HG02884 (cell line): Measurements from ENCODE around the gene FHL1.
A peak's percentile ranks its signal among the peaks of the same experiment; 100 is the strongest.
"Not testable (repeated sequence)": the region's sequence is repeated elsewhere in the genome, so short reads cannot be mapped to it uniquely, and the experiment has no call there.

Source experiments
- ATAC-seq: cut with Tn5 transposase; IDR thresholded peaks from one replicate; pipeline ENCODE4 v1.9.1; 2021; ENCODE audit warnings: mild to moderate bottlenecking, moderate library complexity; ENCODE audit not compliant: unreplicated experiment

Gene FHL1

GRCh38 chrX:136147315-136147901, at the start of gene FHL1:
FHL1 (plus strand) TSS chrX:136147533.
- peak; percentile 52 for ATAC-seq

- no peak for ATAC-seq
These were observed 49.2 kb upstream of the FHL1 start for GRCh38 chrX:136097871-136098805.

- no peak for ATAC-seq
These were observed 42.4 kb upstream of the FHL1 start for GRCh38 chrX:136104936-136105335.

- no peak for ATAC-seq
These were observed 40.3 kb upstream of the FHL1 start for GRCh38 chrX:136106920-136107528.

DNA sequence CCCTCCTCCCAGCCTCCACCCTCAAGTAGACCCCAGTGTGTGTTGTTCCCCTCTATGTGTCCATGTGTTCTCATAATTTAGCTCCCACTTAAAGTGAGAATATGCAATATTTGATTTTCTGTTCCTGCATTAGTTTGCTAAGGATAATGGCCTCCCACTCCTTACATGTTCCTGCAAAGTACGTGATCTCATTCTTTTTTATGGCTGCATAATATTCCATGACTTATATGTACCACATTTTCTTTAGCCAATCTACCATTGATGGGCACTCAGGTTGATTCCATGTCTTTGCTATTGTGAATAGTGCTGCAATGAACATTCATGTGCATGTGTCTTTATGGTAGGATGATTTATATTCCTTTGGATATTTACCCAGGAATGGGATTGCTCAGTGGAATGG, 38.4 kb upstream of the FHL1 start:
- ATAC-seq: not testable (repeated sequence)

DNA sequence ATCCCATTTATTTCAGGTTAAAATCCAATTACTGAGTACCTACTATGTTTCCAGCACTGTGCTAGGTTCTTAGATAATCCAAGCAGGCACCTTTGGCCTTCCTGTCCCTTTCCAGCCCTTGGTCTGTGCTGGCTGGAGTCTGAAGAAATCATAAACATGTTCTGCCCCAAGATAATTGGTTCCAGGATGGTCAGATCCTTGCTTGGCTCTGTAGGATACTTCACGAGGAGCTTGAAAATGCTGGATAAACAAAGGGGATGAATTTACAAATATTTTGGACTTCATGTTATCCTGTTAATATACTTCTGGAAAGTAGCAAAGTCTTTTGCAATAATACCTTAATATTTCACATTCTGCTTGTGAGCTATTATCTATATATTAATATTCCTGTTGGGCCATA, 35.0 kb upstream of the FHL1 start:
- ATAC-seq: no peak

GRCh38 chrX:136112778-136113177, 34.6 kb upstream of the FHL1 start:
- no peak for ATAC-seq

GRCh38 chrX:136115126-136115903, 32.0 kb upstream of the FHL1 start:
- ATAC-seq: no peak

DNA sequence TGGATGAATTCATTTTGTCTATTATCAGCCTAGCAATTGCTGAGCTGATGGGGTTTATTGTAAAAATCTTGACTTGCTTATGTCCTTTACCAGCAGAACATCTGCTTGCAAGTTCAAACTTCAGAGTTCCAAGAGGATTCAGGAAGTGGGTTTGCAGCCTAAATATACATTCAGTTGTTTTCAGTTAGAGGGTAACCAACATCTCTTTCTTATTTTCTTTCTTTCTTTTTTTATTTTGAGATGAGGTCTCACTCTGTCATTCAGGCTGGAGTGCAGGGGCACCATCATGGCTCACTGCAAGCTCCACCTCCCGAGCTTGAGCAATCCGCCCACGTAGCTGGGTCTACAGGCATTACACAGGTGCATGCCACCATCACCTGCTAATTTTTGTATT, 31.4 kb upstream of the FHL1 start:
- no peak for ATAC-seq

- no peak for ATAC-seq
These were observed 25.5 kb upstream of the FHL1 start for GRCh38 chrX:136121788-136122187.

DNA sequence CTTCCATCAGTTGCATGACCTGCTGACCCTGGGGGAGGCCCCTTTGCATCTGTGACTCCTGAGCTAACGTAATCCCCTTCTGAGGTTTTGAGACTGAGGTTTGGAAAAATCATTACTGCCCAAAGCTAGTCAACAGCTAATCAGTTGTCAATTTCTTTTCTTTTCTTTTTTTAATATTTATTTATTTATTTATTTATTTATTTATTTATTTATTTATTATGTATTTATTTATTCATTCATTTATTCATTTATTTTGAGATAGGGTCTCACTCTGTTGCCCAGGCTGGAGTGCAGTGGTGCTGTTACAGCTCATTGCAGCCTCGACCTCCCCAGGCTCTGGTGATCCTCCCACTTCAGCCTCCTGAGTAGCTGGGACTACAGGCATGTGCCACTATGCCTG, 25.1 kb upstream of the FHL1 start:
- no peak for ATAC-seq

GRCh38 chrX:136125106-136125505, 22.2 kb upstream of the FHL1 start:
- ATAC-seq: no peak

GRCh38 chrX:136126371-136126770, 21.0 kb upstream of the FHL1 start:
- no peak for ATAC-seq

DNA sequence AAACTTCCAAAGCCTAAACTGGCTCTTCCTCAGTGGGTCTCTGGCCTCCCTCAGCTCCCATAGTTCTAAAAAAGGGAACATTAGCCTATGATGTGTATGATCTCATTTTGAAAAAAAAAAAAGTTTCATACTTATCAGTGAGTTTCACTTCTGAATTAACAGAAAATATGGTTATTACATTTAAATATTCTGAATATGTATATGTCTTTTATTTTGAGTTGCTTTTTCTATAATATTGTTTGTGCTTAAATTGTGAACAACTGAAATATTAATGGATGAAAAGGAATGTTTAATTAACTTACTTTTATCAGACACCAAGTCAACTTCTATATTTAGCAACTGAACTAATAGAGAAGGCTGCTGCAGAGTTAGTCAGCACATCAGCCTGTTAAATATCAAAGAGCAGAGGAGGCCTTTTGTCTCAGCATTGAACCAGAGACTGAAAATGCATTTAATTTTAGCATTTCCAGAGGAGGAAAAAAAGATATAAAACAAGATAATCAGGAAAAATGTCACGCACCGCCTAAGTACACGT, 20.4 kb upstream of the FHL1 start:
- ATAC-seq: no peak

DNA sequence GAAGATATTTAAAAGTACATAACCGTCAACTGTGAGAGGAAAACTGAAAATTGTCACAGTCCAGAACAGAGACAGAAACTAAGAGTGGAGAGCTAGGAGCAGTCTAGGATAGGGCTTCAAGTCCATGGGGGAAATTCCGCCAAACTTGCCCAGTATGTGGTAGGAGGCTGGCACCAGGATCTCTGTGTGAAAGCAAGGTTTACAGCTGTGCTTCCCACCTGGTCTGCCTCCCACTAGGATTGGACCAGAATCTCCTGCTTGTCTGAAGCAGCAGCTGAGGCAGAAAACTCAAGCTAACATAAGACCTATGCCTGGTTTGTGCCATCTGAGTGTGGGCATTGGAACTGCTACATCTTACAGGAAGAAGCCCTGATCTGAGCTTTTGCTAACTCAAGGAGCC, 18.6 kb upstream of the FHL1 start:
- no peak for ATAC-seq

- no peak for ATAC-seq
These were observed 16.2 kb upstream of the FHL1 start for GRCh38 chrX:136130931-136131833.

DNA sequence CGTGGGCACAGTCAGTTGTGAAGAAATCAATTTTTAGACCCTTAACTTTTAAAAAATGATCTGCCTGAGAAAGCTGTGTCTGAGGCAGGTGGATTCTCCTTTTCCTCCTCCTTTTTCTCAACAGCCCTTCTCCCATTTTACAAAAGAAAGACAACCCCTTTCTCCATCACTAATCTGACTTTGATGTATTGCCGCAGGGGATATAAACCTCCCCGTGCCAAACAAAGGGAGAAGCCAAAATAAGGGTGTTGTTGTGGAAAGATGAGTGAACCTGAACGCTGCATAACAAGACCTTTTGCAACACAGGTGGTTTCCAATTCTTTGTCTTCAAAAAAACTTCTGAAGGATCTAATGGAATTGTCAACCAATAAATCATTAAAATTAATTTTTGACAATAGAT, 8.4 kb upstream of the FHL1 start:
- ATAC-seq: no peak

DNA sequence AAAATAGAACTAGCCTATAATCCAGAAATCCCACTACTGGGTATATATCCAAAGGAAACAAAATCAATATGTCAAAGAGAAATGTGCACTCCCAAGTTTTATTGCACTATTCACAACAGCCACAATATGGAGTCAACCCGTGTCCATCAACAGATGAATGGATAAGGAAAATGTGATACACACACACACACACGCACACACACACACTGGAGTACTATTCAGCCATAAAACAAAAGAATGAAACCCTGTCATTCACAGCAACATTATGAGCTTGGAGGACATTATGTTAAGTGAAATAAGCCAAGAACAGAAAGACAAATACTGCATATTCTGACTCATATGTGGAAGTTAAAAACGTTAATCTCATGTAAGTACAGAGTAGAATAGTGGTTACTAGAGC, 5.8 kb upstream of the FHL1 start:
- no peak for ATAC-seq

DNA sequence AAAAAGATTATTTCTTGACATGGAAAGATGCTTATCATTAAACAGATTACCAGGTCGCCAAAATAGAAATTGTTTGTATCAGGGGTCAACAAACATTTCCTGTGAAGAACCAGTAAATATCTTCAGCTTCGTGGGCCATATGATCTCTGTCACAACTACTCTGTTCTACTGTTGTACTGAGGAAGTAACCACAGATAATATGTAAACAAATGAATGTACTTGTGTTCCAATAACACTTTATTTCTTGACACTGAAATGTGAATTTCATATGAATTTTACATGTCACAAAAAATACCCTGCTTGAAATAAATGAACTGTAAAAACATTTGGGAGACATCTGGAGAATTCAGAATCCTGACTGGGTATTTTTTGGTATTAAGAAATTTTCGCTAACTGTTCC, 4.7 kb upstream of the FHL1 start:
- ATAC-seq: no peak

- ATAC-seq: no peak
These were observed 3.6 kb upstream of the FHL1 start for GRCh38 chrX:136143711-136144110.
